ENCODE measurements around the gene SPCS3. TPM values are rescaled to one million over a fixed set of nuclear protein-coding genes. Genes with fewer than 3 reads are reported as not detected.

The SPCS3 gene
- total RNA-seq, 1 experiment from 2014 or later, result 117 TPM

GRCh38 chr4:176302283-176303275 is 17.2 kb upstream of the SPCS3 start:
- ATAC-seq (no peak), DNase-seq (ENCODE audit: low spot score) (no peak)
- H3K9me3 Mint-ChIP-seq, result no peaks in the 10 kb centered on the region
- no peak overlapping the region for H3K27ac Mint-ChIP-seq
- ChIA-PET POLR2A (no interaction called here), CTCF (no interaction called here)
- no peak overlapping the region for H3K4me3 Mint-ChIP-seq
- no peak for TF ChIP-seq SP1 (CRISPR knock-in tag; conservative IDR thresholded peaks at IDR 0.05)
- TF ChIP-seq IRF2 (CRISPR knock-in tag; IDR thresholded peaks at IDR 0.05; ENCODE audit: borderline replicate concordance, low read depth), result no peak
- TF ChIP-seq ZSCAN18 (CRISPR knock-in tag; IDR thresholded peaks at IDR 0.05), result no peak
- TF ChIP-seq ZNF416 (CRISPR knock-in tag; IDR thresholded peaks at IDR 0.05), result no peak
- no peak for TF ChIP-seq TEAD1 (CRISPR knock-in tag; IDR thresholded peaks at IDR 0.05)
- no peak for TF ChIP-seq PRDM15 (CRISPR knock-in tag; IDR thresholded peaks at IDR 0.05)
- no peak for TF ChIP-seq ATF1 (CRISPR knock-in tag; IDR thresholded peaks at IDR 0.05)
- peaks cover 21% of the 10 kb centered on the region for H3K4me1 Mint-ChIP-seq
- peaks cover 53% of the 10 kb centered on the region for H3K27me3 Mint-ChIP-seq (ENCODE audit: low read depth)
- no peaks in the 10 kb centered on the region for H3K36me3 Mint-ChIP-seq

GRCh38 chr4:176303938-176304337 is 15.8 kb upstream of the SPCS3 start:
- peak; percentile 89 for ATAC-seq
- CTCF ChIA-PET, result no interaction called here

GRCh38 chr4:176306837-176307665 is 12.7 kb upstream of the SPCS3 start:
- ATAC-seq (no peak), DNase-seq (ENCODE audit: low spot score) (no peak)
- H3K36me3 Mint-ChIP-seq, result no peaks in the 10 kb centered on the region
- ChIA-PET POLR2A (no interaction called here), CTCF (interaction anchor here (0.5 kb wide), 1 partner anchor 51 kb away, joined by 3 read pairs; no protein-coding TSS in a partner anchor)
- no peak overlapping the region for H3K4me3 Mint-ChIP-seq
- no peak for TF ChIP-seq PRDM15 (CRISPR knock-in tag; IDR thresholded peaks at IDR 0.05)
- no peak for TF ChIP-seq E2F4 (CRISPR knock-in tag; IDR thresholded peaks at IDR 0.05; ENCODE audit: borderline replicate concordance, low read depth)
- no peak for TF ChIP-seq NR2C2 (CRISPR knock-in tag; IDR thresholded peaks at IDR 0.05)
- no peak overlapping the region for H3K27ac Mint-ChIP-seq
- H3K27me3 Mint-ChIP-seq (ENCODE audit: low read depth), result peaks cover 56% of the 10 kb centered on the region
- no peaks in the 10 kb centered on the region for H3K9me3 Mint-ChIP-seq
- H3K4me1 Mint-ChIP-seq, result peaks cover 18% of the 10 kb centered on the region

More at GRCh38 chr4:176303938-176304337, 15.8 kb upstream of the SPCS3 start:
- H3K4me3 Mint-ChIP-seq, result no peak overlapping the region
- no peak overlapping the region for H3K27ac Mint-ChIP-seq
- peaks cover 21% of the 10 kb centered on the region for H3K4me1 Mint-ChIP-seq
- peaks cover 62% of the 10 kb centered on the region for H3K27me3 Mint-ChIP-seq (ENCODE audit: low read depth)
- no peak for DNase-seq (ENCODE audit: low spot score)
- H3K36me3 Mint-ChIP-seq, result no peaks in the 10 kb centered on the region
- POLR2A ChIA-PET, result no interaction called here
- H3K9me3 Mint-ChIP-seq, result no peaks in the 10 kb centered on the region
- TF ChIP-seq TCF7 (CRISPR knock-in tag; IDR thresholded peaks at IDR 0.05; ENCODE audit: low read depth) (no peak), ZNF263 (CRISPR knock-in tag; IDR thresholded peaks at IDR 0.05; ENCODE audit: low read depth) (no peak), GABPB1 (CRISPR knock-in tag; IDR thresholded peaks at IDR 0.05) (no peak)

Measured in WTC11 (cell line).